ENCODE data around the gene POU2F3.

POU2F3 gene

GRCh38 chr11:120239713-120240640, at the start of gene POU2F3:
TSS of gene POU2F3 (plus strand) at chr11:120240140. CDS start at chr11:120240344, 204 bp downstream.
- DNase-seq, result no peak

- no peak for DNase-seq
Measured at GRCh38 chr11:120191058-120191457, 48.9 kb upstream of the POU2F3 start.

- DNase-seq, result no peak
Measured at GRCh38 chr11:120192831-120193625, 46.9 kb upstream of the POU2F3 start.

GRCh38 chr11:120194166-120194565, 45.8 kb upstream of the POU2F3 start:
- no peak for DNase-seq

GRCh38 chr11:120195601-120196320, 44.2 kb upstream of the POU2F3 start:
- peak; percentile 33 for DNase-seq

- no peak for DNase-seq
Measured at GRCh38 chr11:120196826-120197225, 43.1 kb upstream of the POU2F3 start.

GRCh38 chr11:120197251-120197891, 42.6 kb upstream of the POU2F3 start:
- DNase-seq, result peak; percentile 78

- DNase-seq, result no peak
Measured at GRCh38 chr11:120197977-120198376, 42.0 kb upstream of the POU2F3 start.

GRCh38 chr11:120198403-120198786, 41.5 kb upstream of the POU2F3 start:
- DNase-seq, result no peak

GRCh38 chr11:120198787-120199469, 41.0 kb upstream of the POU2F3 start:
- DNase-seq, result no peak

GRCh38 chr11:120199613-120200012, 40.3 kb upstream of the POU2F3 start:
- DNase-seq, result no peak

- no peak for DNase-seq
Measured at GRCh38 chr11:120200677-120201076, 39.3 kb upstream of the POU2F3 start.

- DNase-seq, result no peak
Measured at GRCh38 chr11:120201653-120202052, 38.3 kb upstream of the POU2F3 start.

GRCh38 chr11:120203626-120204025, 36.3 kb upstream of the POU2F3 start:
- DNase-seq, result no peak

GRCh38 chr11:120205596-120206161, 34.3 kb upstream of the POU2F3 start:
- peak; percentile 70 for DNase-seq

- DNase-seq, result no peak
Measured at GRCh38 chr11:120207512-120207911, 32.4 kb upstream of the POU2F3 start.

GRCh38 chr11:120208001-120208441, 31.9 kb upstream of the POU2F3 start:
- peak; percentile 14 for DNase-seq

- peak; percentile 82 for DNase-seq
Measured at GRCh38 chr11:120208777-120209176, 31.2 kb upstream of the POU2F3 start.

- DNase-seq, result peak; percentile 28
Measured at GRCh38 chr11:120209746-120210625, 30.0 kb upstream of the POU2F3 start.
